HEK293 (cell line): ENCODE data around the gene KRT15.

Experiments
- CTCF ChIA-PET: fragments of 350-600 bp; formaldehyde crosslinking; extraction: SDS; loops from one replicate; lab custom pipeline; 2021; ENCODE audit warnings: antibody characterized with exemption; lab: Yijun Ruan, JAX
- POLR2A ChIA-PET: fragments of 300-600 bp; formaldehyde crosslinking; extraction: SDS; loops from one replicate; lab custom pipeline; 2020; ENCODE audit warnings: antibody characterized with exemption, inconsistent platforms; lab: Yijun Ruan, JAX
- H3K27ac ChIP-seq: fragments of 200-500 bp; sonication (Bioruptor generic); 2 replicates; pipeline ENCODE4 v1.5.1; 2014; ENCODE audit warnings: low read depth, low read length, control low read depth, inconsistent platforms; ENCODE audit errors: extremely low read depth
- H3K36me3 ChIP-seq, 2 experiments: fragments of 200-500 bp in 1 of 2; sonication (Bioruptor generic) in 1 of 2; 1 replicate in 1 of 2; 2 replicates in 1 of 2; pipeline ENCODE4 v1.5.1; 2014 to 2017; ENCODE audit warnings: inconsistent platforms in 2 of 2, low read length in 2 of 2; ENCODE audit not compliant: control insufficient read depth in 2 of 2, insufficient read depth in 1 of 2
- H3K4me1 ChIP-seq: fragments of 200-500 bp; sonication (Bioruptor generic); 2 replicates; pipeline ENCODE4 v1.5.1; 2014; ENCODE audit warnings: mild to moderate bottlenecking, low read length, inconsistent platforms; ENCODE audit not compliant: control insufficient read depth, insufficient read depth
- H3K4me3 ChIP-seq: 2 replicates; pipeline ENCODE4 v1.5.1; 2011; ENCODE audit warnings: low read depth, mild to moderate bottlenecking, control low read depth, low read length, moderate library complexity
- H3K9me3 ChIP-seq: fragments of 200-500 bp; sonication (Bioruptor generic); 2 replicates; pipeline ENCODE4 v1.5.1; 2014; ENCODE audit warnings: low read depth, low read length, inconsistent platforms; ENCODE audit not compliant: control insufficient read depth, insufficient read depth
- KLF1 ChIP-seq: fragments of 450-650 bp; formaldehyde crosslinking; IDR thresholded peaks from 2 replicates; pipeline ENCODE4 v1.5.1; 2016; ENCODE audit warnings: missing biosample characterization, missing genetic modification characterization
- KLF16 ChIP-seq: fragments of 450-650 bp; formaldehyde crosslinking; IDR thresholded peaks from 2 replicates; pipeline ENCODE4 v1.5.1; 2017; ENCODE audit warnings: missing biosample characterization, missing genetic modification characterization
- MZF1 ChIP-seq: fragments of 450-650 bp; formaldehyde crosslinking; IDR thresholded peaks from 2 replicates; pipeline ENCODE4 v1.5.1; 2017; ENCODE audit warnings: missing biosample characterization, missing genetic modification characterization, borderline replicate concordance
- OVOL3 ChIP-seq: fragments of 450-650 bp; formaldehyde crosslinking; IDR thresholded peaks from 2 replicates; pipeline ENCODE4 v1.5.1; 2016; ENCODE audit warnings: missing biosample characterization, missing genetic modification characterization
- PATZ1 ChIP-seq: fragments of 450-650 bp; formaldehyde crosslinking; IDR thresholded peaks from 2 replicates; pipeline ENCODE4 v1.5.1; 2016; ENCODE audit warnings: missing biosample characterization, missing genetic modification characterization
- PRDM6 ChIP-seq: fragments of 450-650 bp; formaldehyde crosslinking; IDR thresholded peaks from 2 replicates; pipeline ENCODE4 v1.5.1; 2017; ENCODE audit warnings: missing biosample characterization, missing genetic modification characterization
- TRIM28 ChIP-seq: IDR thresholded peaks from 2 replicates; pipeline ENCODE4 v1.6.1; 2011; ENCODE audit warnings: low read length, control low read depth, borderline replicate concordance
- ZBTB20 ChIP-seq: fragments of 450-650 bp; formaldehyde crosslinking; IDR thresholded peaks from 2 replicates; pipeline ENCODE4 v1.5.1; 2016; ENCODE audit warnings: missing biosample characterization, missing genetic modification characterization
- ZNF10 ChIP-seq: fragments of 450-650 bp; formaldehyde crosslinking; IDR thresholded peaks from 2 replicates; pipeline ENCODE4 v1.5.1; 2017; ENCODE audit warnings: missing biosample characterization, missing genetic modification characterization
- ZNF146 ChIP-seq: fragments of 450-650 bp; formaldehyde crosslinking; IDR thresholded peaks from 2 replicates; pipeline ENCODE4 v1.5.1; 2016; ENCODE audit warnings: missing biosample characterization, missing genetic modification characterization
- ZNF155 ChIP-seq: fragments of 450-650 bp; formaldehyde crosslinking; IDR thresholded peaks from 2 replicates; pipeline ENCODE4 v1.5.1; 2016; ENCODE audit warnings: missing biosample characterization, missing genetic modification characterization
- ZNF248 ChIP-seq: fragments of 450-650 bp; formaldehyde crosslinking; IDR thresholded peaks from 2 replicates; pipeline ENCODE4 v1.5.1; 2017; ENCODE audit warnings: missing biosample characterization, missing genetic modification characterization
- ZNF274 ChIP-seq, 2 experiments: fragments of 200-500 bp in 1 of 2; fragments of 450-650 bp in 1 of 2; sonication (Bioruptor generic) in 1 of 2; formaldehyde crosslinking in 1 of 2; IDR thresholded peaks; 2 replicates each; pipeline versions ENCODE4 v1.5.1 to v1.6.1; 2014 to 2016; ENCODE audit warnings: borderline replicate concordance in 1 of 2, inconsistent platforms in 1 of 2, low read length in 1 of 2, missing biosample characterization in 1 of 2, missing genetic modification characterization in 1 of 2
- ZNF341 ChIP-seq: fragments of 450-650 bp; formaldehyde crosslinking; IDR thresholded peaks from 2 replicates; pipeline ENCODE4; 2016; ENCODE audit warnings: low read depth, missing biosample characterization, missing genetic modification characterization
- ZNF350 ChIP-seq: fragments of 450-650 bp; formaldehyde crosslinking; IDR thresholded peaks from 2 replicates; pipeline ENCODE4 v1.5.0; 2017; ENCODE audit warnings: missing biosample characterization, mild to moderate bottlenecking, missing genetic modification characterization
- ZNF571 ChIP-seq: fragments of 450-650 bp; formaldehyde crosslinking; IDR thresholded peaks from 2 replicates; pipeline ENCODE4 v1.5.0; 2017; ENCODE audit warnings: missing biosample characterization, missing genetic modification characterization
- ZNF623 ChIP-seq: fragments of 450-650 bp; formaldehyde crosslinking; IDR thresholded peaks from 2 replicates; pipeline ENCODE4 v1.5.1; 2016; ENCODE audit warnings: missing biosample characterization, missing genetic modification characterization
- ZNF624 ChIP-seq: fragments of 450-650 bp; formaldehyde crosslinking; IDR thresholded peaks from 2 replicates; pipeline ENCODE4 v1.5.1; 2017; ENCODE audit warnings: missing biosample characterization, missing genetic modification characterization
- ZNF664 ChIP-seq: fragments of 450-650 bp; formaldehyde crosslinking; IDR thresholded peaks from 2 replicates; pipeline ENCODE4 v1.5.1; 2016; ENCODE audit warnings: missing biosample characterization, missing genetic modification characterization
- ZNF707 ChIP-seq: fragments of 450-650 bp; formaldehyde crosslinking; IDR thresholded peaks from 2 replicates; pipeline ENCODE4 v1.5.1; 2016; ENCODE audit warnings: missing biosample characterization, missing genetic modification characterization
- ZNF830 ChIP-seq: fragments of 450-650 bp; IDR thresholded peaks from 2 replicates; pipeline ENCODE4 v1.5.0; 2018; ENCODE audit warnings: missing biosample characterization, missing genetic modification characterization, low read depth, mild to moderate bottlenecking, moderate library complexity
- TF ChIP-seq, protein P1 (sequence below): fragments of 450-650 bp; formaldehyde crosslinking; IDR thresholded peaks from 2 replicates; pipeline ENCODE4 v1.5.1; 2016; ENCODE audit warnings: missing biosample characterization, missing genetic modification characterization
- TF ChIP-seq, protein P2 (sequence below): fragments of 450-650 bp; formaldehyde crosslinking; IDR thresholded peaks from 2 replicates; pipeline ENCODE4 v1.5.1; 2016; ENCODE audit warnings: missing biosample characterization, missing genetic modification characterization

Gene KRT15

DNA sequence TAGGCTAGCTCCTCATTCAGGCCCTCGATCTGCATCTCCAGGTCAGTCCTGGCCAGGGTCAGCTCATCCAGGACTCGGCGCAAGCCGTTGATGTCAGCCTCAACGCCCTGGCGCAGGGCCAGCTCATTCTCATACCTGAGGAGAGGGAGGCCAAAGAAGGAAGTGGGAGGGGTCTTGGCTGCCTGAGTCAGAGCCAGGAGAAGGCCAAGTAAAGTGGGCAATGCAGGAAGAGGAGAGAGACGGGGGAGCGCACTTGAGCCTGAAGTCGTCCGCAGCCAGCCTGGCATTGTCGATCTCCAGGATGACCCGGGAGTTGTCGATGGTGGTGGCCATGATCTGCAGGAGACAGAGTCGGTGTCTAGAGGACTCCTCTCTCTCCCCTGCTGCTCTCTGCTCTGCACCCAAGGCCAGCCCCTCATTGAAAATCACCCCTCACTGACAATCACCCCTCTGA is 1.8 kb downstream of the KRT15 start:
- H3K9me3 ChIP-seq, result no peaks in the 10 kb centered on the region
- H3K36me3 ChIP-seq, result no peaks in the 10 kb centered on the region
- H3K27ac ChIP-seq, result peak overlapping the region; percentile 17; the same call in 1 of the 2 replicates
- peaks cover 40% of the 10 kb centered on the region for H3K4me1 ChIP-seq
- POLR2A ChIA-PET, result interaction anchor here (0.5 to 0.8 kb wide), 2 partner anchors 11 to 327 kb away, joined by 6 to 7 read pairs; partner anchors contain the start of gene KRT19
- CTCF ChIA-PET, result interaction anchor here (0.7 to 2.0 kb wide), 4 partner anchors 32 to 150 kb away, joined by 4 to 9 read pairs (median 5); no protein-coding TSS in a partner anchor
- no peak overlapping the region for H3K4me3 ChIP-seq
- no peak for TF ChIP-seq ZNF350 (tag by site-specific recombination)
- TF ChIP-seq TRIM28, result no peak
- TF ChIP-seq, protein P1, sequence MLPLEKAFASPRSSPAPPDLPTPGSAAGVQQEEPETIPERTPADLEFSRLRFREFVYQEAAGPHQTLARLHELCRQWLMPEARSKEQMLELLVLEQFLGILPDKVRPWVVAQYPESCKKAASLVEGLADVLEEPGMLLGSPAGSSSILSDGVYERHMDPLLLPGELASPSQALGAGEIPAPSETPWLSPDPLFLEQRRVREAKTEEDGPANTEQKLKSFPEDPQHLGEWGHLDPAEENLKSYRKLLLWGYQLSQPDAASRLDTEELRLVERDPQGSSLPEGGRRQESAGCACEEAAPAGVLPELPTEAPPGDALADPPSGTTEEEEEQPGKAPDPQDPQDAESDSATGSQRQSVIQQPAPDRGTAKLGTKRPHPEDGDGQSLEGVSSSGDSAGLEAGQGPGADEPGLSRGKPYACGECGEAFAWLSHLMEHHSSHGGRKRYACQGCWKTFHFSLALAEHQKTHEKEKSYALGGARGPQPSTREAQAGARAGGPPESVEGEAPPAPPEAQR (tag by site-specific recombination), result no peak
- no peak for TF ChIP-seq ZNF274 (IDR thresholded peaks at IDR 0.05; ENCODE audit: low read length)
- TF ChIP-seq ZNF274 (tag by site-specific recombination; IDR thresholded peaks at IDR 0.05; ENCODE audit: borderline replicate concordance), result peak; percentile 38; the same call in 1 of the 2 replicates

GRCh38 chr17:41516147-41516829 is 2.4 kb downstream of the KRT15 start:
- ChIA-PET POLR2A (interaction anchor here (0.5 to 0.8 kb wide), 2 partner anchors 12 to 328 kb away, joined by 6 to 7 read pairs; partner anchors contain the start of gene KRT19), CTCF (interaction anchor here (0.7 to 2.0 kb wide), 6 partner anchors 21 to 151 kb away, joined by 4 to 10 read pairs (median 6); no protein-coding TSS in a partner anchor)
- Histone ChIP-seq H3K27ac (peak overlapping the region; percentile 17; the same call in 1 of the 2 replicates), H3K9me3 (no peaks in the 10 kb centered on the region), H3K36me3 (no peaks in the 10 kb centered on the region), H3K4me3 (no peak overlapping the region), H3K4me1 (peaks cover 44% of the 10 kb centered on the region)
- no peak for TF ChIP-seq ZNF624 (tag by site-specific recombination)

GRCh38 chr17:41513168-41513547 is 5.5 kb downstream of the KRT15 start:
- Histone ChIP-seq H3K36me3 (no peaks in the 10 kb centered on the region), H3K4me1 (peaks cover 29% of the 10 kb centered on the region), H3K27ac (peak overlapping the region; percentile 50), H3K9me3 (no peaks in the 10 kb centered on the region), H3K4me3 (no peak overlapping the region)
- CTCF ChIA-PET, result interaction anchor here (0.7 to 1.9 kb wide), 3 partner anchors 13 to 150 kb away, joined by 3 to 8 read pairs (median 4); no protein-coding TSS in a partner anchor
- POLR2A ChIA-PET, result no interaction called here
- no peak for TF ChIP-seq ZNF664 (tag by site-specific recombination)
- TF ChIP-seq, protein P2, sequence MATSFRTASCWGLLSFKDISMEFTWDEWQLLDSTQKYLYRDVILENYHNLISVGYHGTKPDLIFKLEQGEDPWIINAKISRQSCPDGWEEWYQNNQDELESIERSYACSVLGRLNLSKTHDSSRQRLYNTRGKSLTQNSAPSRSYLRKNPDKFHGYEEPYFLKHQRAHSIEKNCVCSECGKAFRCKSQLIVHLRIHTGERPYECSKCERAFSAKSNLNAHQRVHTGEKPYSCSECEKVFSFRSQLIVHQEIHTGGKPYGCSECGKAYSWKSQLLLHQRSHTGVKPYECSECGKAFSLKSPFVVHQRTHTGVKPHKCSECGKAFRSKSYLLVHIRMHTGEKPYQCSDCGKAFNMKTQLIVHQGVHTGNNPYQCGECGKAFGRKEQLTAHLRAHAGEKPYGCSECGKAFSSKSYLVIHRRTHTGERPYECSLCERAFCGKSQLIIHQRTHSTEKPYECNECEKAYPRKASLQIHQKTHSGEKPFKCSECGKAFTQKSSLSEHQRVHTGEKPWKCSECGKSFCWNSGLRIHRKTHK (tag by site-specific recombination), result no peak
- TF ChIP-seq ZNF623 (tag by site-specific recombination), result peak; percentile 8; the same call in 1 of the 2 replicates
- 0 out of 2 replicates have a peak, but pooled peaks have one; percentile 43 for TF ChIP-seq KLF16
- no peak for TF ChIP-seq OVOL3 (tag by site-specific recombination)
- no peak for TF ChIP-seq ZNF248
- TF ChIP-seq MZF1 (tag by site-specific recombination), result no peak
- no peak for TF ChIP-seq ZNF341 (tag by site-specific recombination)
- TF ChIP-seq ZNF707, result no peak
- TF ChIP-seq ZBTB20 (tag by site-specific recombination), result peak; percentile 86
- no peak for TF ChIP-seq ZNF830
- TF ChIP-seq ZNF571, result no peak
- TF ChIP-seq ZNF155 (tag by site-specific recombination), result no peak
- no peak for TF ChIP-seq ZNF146 (tag by site-specific recombination)
- no peak; the same call in 1 of the 2 replicates for TF ChIP-seq ZNF10 (tag by site-specific recombination)
- peak; percentile 68 for TF ChIP-seq PRDM6
- no peak for TF ChIP-seq KLF1 (tag by site-specific recombination)
- TF ChIP-seq PATZ1 (tag by site-specific recombination), result peak; percentile 79
